ENCODE data around the gene C4A. TPM values are rescaled to one million over a fixed set of nuclear protein-coding genes. Genes with fewer than 3 reads are reported as not detected.

C4A gene
- total and polyA plus RNA-seq, 10 of the 15 experiments (the other 5 are each of a cell fraction or from before 2014, with no cell fraction given): 0.13 to 5.4 (median 0.88) TPM; not detected in 1

DNA sequence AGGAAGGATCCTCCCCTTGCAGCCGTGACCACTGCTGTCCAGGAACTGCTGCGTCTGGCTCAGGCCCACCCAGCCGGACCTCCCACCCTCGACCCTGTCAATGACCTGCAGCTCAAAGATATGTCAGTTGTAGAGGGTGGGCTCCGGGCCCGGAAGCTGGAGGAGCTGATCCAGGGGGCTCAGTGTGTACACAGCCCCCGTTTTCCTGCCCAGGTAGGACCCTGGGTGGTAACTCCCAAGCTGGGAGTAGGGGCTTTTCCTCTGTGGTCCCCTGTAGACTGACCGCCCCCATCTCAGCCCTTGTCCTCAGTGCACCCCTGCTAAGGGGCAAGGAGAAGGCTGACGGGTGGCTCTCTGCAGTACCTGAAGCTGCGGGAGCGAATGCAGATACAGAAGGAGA, 13.5 kb upstream of the C4A start:
- WGBS (ENCODE audit: insufficient coverage, insufficient replicate concordance, low lambda C conversion rate, missing lambda C conversion rate): 86% methylated on average over 9 of the region's 11 CpGs
- H3K4me2 ChIP-seq (ENCODE audit: control insufficient read depth, insufficient read depth): no peak overlapping the region
- ChIA-PET SMC1A (ENCODE audit: uncharacterized antibody, unreplicated experiment) (no interaction called here), RAD21 (ENCODE audit: unreplicated experiment) (no interaction called here), CTCF (interaction anchor here (1.1 kb wide), 1 partner anchor 16 kb away, joined by 3 read pairs; no protein-coding TSS in a partner anchor), POLR2A (no interaction called here)
- no peaks in the 10 kb centered on the region for H3K27me3 ChIP-seq (replicated peaks in 1 of 2; ENCODE audit: control insufficient read depth in 2 of 2, insufficient read depth in 2 of 2, low read length in 1 of 2)
- peaks cover 15 to 22% of the 10 kb centered on the region in 2 experiments for H3K36me3 ChIP-seq (ENCODE audit: control insufficient read depth in 2 of 2, insufficient read depth in 2 of 2, low read length in 1 of 2)
- no peak for FAIRE-seq
- H2AFZ ChIP-seq (ENCODE audit: control insufficient read depth, low read depth, low read length): no peak overlapping the region
- no peak overlapping the region for H3K4me3 ChIP-seq
- no peak overlapping the region for H3K27ac ChIP-seq (ENCODE audit: control insufficient read depth, insufficient read depth)
- H3K9me3 ChIP-seq (replicated peaks; ENCODE audit: control insufficient read depth, insufficient read depth, low read length): no peaks in the 10 kb centered on the region
- no peak for DNase-seq (ENCODE audit: low read depth, low spot score)
- peaks cover 13% of the 10 kb centered on the region for H3K4me1 ChIP-seq (ENCODE audit: control insufficient read depth, insufficient read depth, low read length)
- TF ChIP-seq ZNF622 (IDR thresholded peaks at IDR 0.05) (no peak), CBX3 (IDR thresholded peaks at IDR 0.05; ENCODE audit: borderline replicate concordance, low read depth) (no peak), PAX5 (IDR thresholded peaks at IDR 0.05; ENCODE audit: borderline replicate concordance, low read depth, low read length) (no peak), ASH2L (IDR thresholded peaks at IDR 0.05; ENCODE audit: borderline replicate concordance, low read depth) (no peak), STAT3 (IDR thresholded peaks at IDR 0.05; ENCODE audit: low read depth, low read length) (no peak), EZH2 (IDR thresholded peaks at IDR 0.05; ENCODE audit: borderline replicate concordance, control insufficient read depth, low read depth, low read length) (no peak), GABPA (IDR thresholded peaks at IDR 0.05; ENCODE audit: low read depth) (no peak), LARP7 (IDR thresholded peaks at IDR 0.05) (no peak), NR2F1 (conservative IDR thresholded peaks at IDR 0.05) (no peak), ZNF274 (IDR thresholded peaks at IDR 0.05; ENCODE audit: insufficient read depth, insufficient read length) (no peak), POU2F2 (IDR thresholded peaks at IDR 0.05; ENCODE audit: borderline replicate concordance, low read depth, low read length) (no peak), JUNB (IDR thresholded peaks at IDR 0.05) (no peak)
- TF ChIP-seq, protein P1, sequence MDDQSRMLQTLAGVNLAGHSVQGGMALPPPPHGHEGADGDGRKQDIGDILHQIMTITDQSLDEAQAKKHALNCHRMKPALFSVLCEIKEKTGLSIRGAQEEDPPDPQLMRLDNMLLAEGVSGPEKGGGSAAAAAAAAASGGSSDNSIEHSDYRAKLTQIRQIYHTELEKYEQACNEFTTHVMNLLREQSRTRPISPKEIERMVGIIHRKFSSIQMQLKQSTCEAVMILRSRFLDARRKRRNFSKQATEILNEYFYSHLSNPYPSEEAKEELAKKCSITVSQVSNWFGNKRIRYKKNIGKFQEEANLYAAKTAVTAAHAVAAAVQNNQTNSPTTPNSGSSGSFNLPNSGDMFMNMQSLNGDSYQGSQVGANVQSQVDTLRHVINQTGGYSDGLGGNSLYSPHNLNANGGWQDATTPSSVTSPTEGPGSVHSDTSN (IDR thresholded peaks at IDR 0.05; ENCODE audit: insufficient replicate concordance, low read depth, low read length): no peak
- TF ChIP-seq, protein P2, sequence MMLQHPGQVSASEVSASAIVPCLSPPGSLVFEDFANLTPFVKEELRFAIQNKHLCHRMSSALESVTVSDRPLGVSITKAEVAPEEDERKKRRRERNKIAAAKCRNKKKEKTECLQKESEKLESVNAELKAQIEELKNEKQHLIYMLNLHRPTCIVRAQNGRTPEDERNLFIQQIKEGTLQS (IDR thresholded peaks at IDR 0.05; ENCODE audit: borderline replicate concordance, extremely low read depth, low read depth, low read length): no peak
- ATAC-seq: no peak
- H3K79me2 ChIP-seq (ENCODE audit: control insufficient read depth, insufficient read depth, low read length): peaks cover 22% of the 10 kb centered on the region
- intact Hi-C loops (cut with micrococcal nuclease; ENCODE audit: unreplicated experiment): no loop called here
- no peak overlapping the region for H3K9ac ChIP-seq (ENCODE audit: control insufficient read depth, insufficient read depth, low read length)
- in situ Hi-C loops (cut with MboI): no loop called here
- no TSS peak for BruUV-seq (replicated peaks)
- H4K20me1 ChIP-seq (ENCODE audit: control insufficient read depth, insufficient read depth): no peaks in the 10 kb centered on the region

All from GM12878 (cell line).